WERI-Rb-1 (cell line): Measurements from ENCODE around the gene NUMB.

Source experiments
- DNase-seq: peaks from one replicate; pipeline ENCODE4 v3.0.0-alpha.2; 2020
- H3K27ac ChIP-seq: fragments of 250-450 bp; sonication (Bioruptor Pico); 2 replicates; pipeline ENCODE4 v1.5.1; 2020; ENCODE audit warnings: mild to moderate bottlenecking, moderate library complexity
- H3K27me3 ChIP-seq: fragments of 250-450 bp; sonication (Bioruptor Pico); 2 replicates; pipeline ENCODE4 v1.5.1; 2021; ENCODE audit warnings: mild to moderate bottlenecking, low read depth, moderate library complexity; ENCODE audit not compliant: insufficient read depth, severe bottlenecking
- H3K36me3 ChIP-seq: fragments of 250-450 bp; sonication (Bioruptor Pico); 2 replicates; pipeline ENCODE4 v1.5.1; 2020; ENCODE audit warnings: mild to moderate bottlenecking, moderate library complexity
- H3K4me3 ChIP-seq: 2 replicates; pipeline ENCODE4 v1.5.1; 2011; ENCODE audit warnings: low read depth, mild to moderate bottlenecking, control low read depth, low read length
- H3K9me3 ChIP-seq: fragments of 250-450 bp; sonication (Bioruptor Pico); 2 replicates; pipeline ENCODE4 v1.5.1; 2021; ENCODE audit warnings: mild to moderate bottlenecking, moderate library complexity; ENCODE audit not compliant: severe bottlenecking
- TF ChIP-seq, protein P1 (sequence below): IDR thresholded peaks from 2 replicates; pipeline ENCODE4 v1.5.1; 2011; ENCODE audit warnings: low read depth, mild to moderate bottlenecking, control low read depth, inconsistent platforms, low read length

Gene NUMB

GRCh38 chr14:73262427-73263183 is 195.7 kb downstream of the NUMB start:
- H3K4me3 ChIP-seq, result no peak overlapping the region
- no peaks in the 10 kb centered on the region for H3K36me3 ChIP-seq
- H3K27ac ChIP-seq, result no peak overlapping the region
- H3K9me3 ChIP-seq, result no peaks in the 10 kb centered on the region
- no peak for DNase-seq
- no peaks in the 10 kb centered on the region for H3K27me3 ChIP-seq
- TF ChIP-seq, protein P1, sequence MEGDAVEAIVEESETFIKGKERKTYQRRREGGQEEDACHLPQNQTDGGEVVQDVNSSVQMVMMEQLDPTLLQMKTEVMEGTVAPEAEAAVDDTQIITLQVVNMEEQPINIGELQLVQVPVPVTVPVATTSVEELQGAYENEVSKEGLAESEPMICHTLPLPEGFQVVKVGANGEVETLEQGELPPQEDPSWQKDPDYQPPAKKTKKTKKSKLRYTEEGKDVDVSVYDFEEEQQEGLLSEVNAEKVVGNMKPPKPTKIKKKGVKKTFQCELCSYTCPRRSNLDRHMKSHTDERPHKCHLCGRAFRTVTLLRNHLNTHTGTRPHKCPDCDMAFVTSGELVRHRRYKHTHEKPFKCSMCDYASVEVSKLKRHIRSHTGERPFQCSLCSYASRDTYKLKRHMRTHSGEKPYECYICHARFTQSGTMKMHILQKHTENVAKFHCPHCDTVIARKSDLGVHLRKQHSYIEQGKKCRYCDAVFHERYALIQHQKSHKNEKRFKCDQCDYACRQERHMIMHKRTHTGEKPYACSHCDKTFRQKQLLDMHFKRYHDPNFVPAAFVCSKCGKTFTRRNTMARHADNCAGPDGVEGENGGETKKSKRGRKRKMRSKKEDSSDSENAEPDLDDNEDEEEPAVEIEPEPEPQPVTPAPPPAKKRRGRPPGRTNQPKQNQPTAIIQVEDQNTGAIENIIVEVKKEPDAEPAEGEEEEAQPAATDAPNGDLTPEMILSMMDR, result no peak

DNA sequence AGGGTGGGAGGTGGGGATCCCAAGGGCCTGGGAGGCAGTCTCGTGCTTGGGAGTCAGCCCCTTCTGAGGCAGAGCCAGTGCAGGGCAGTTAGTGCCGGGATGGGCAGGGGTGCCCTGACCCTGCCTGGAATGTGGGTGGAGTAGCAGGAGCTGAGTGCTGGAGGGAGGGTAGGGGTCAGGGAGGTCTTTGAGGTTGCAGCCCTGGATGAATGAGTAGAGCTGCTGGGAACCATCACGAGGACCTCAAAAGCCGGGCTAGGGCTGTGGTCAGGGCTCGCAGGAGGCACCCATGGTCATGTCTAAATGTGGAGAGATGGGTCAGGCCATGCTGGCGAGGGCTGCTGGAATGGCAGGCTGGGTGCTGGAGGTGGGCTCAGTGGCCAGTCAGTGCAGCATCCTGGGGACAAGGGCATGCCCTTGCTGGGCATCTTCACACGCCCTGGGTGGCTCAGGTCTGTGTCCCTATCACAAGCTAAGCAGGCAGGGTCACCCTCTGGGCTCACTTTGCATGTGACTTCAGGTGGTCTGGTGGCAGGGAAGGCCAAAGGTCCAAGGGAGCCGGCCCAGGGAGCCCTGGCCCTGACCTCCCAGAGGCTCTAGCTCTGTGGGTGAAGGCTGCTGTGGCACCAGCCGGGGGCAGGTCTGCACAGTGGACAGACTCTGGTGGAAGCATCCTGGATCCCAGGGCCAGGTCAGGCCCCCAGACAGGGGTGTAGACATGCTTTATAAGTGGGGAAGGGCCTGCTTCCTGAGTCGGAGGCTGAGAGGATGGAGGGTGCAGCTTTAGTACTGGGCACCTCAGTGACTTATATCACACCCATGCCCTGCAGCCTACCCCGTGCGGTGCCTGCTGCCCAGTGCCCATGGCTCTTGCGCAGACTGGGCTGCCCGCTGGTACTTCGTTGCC is 196.6 kb downstream of the NUMB start:
- Histone ChIP-seq H3K4me3 (no peak overlapping the region), H3K9me3 (no peaks in the 10 kb centered on the region), H3K36me3 (no peaks in the 10 kb centered on the region), H3K27ac (no peak overlapping the region), H3K27me3 (no peaks in the 10 kb centered on the region)
- DNase-seq, result no peak
- TF ChIP-seq, protein P1, result no peak

DNA sequence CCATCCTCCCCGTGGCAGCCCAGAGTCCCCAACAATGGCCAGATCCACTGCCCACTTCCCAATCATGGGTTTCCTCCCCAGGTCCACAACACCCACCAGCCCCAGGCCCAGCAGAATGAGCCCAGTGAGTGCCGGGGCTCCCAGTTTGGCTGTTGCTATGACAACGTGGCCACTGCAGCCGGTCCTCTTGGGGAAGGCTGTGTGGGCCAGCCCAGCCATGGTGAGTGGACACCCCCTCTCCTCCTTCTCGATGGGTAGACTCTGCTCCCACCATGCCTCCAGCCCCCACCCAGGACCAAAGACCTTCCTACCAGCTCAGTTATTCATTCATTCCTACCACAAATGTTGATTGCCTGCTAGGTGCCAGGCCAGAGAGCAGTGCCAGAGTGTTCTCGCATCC is 197.3 kb downstream of the NUMB start:
- DNase-seq, result no peak
- H3K27me3 ChIP-seq, result no peaks in the 10 kb centered on the region
- no peaks in the 10 kb centered on the region for H3K9me3 ChIP-seq
- no peak overlapping the region for H3K27ac ChIP-seq
- TF ChIP-seq, protein P1, result no peak
- H3K36me3 ChIP-seq, result no peaks in the 10 kb centered on the region
- H3K4me3 ChIP-seq, result no peak overlapping the region

DNA sequence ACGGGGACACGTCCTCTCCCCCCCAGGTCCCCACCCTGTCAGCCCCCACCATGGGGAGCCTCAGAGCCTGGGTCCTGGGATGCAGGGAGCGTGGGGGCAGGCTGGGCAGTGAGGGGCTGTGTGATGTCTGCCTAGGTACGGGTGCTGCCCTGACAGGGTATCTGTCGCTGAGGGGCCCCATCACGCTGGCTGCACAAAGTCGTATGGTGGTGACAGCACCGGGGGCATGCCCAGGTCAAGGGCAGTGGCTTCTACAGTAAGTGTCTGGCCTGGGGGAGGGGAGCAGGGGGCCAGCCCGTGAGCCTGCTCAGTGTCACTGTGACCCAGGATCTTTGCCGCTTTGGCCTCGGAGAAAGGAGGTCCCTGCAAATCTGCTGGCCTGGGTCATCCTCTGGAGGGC is 197.8 kb downstream of the NUMB start:
- no peaks in the 10 kb centered on the region for H3K27me3 ChIP-seq
- no peak overlapping the region for H3K4me3 ChIP-seq
- H3K9me3 ChIP-seq, result no peaks in the 10 kb centered on the region
- TF ChIP-seq, protein P1, result no peak
- no peak overlapping the region for H3K27ac ChIP-seq
- no peaks in the 10 kb centered on the region for H3K36me3 ChIP-seq
- no peak for DNase-seq

DNA sequence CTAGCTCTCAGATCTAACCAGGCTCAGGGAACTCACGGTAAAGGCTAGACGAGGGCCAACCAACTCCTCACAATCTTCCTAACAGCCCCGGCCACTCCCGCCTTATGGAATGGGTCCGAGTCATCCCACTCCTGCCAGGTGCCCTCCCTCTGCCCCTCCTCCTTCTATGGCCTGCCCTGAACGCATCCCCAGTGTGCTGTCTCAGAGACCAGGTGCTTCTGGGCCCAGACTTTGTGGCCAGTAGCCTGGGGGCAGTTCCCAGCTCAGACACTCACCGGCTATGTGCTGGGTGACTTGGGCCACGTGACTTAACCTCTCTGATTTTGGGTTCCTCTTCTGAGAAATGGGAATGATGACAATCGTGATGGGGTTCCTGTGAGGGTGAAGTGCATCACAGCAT is 198.5 kb downstream of the NUMB start:
- Histone ChIP-seq H3K36me3 (no peaks in the 10 kb centered on the region), H3K9me3 (no peaks in the 10 kb centered on the region), H3K27me3 (no peaks in the 10 kb centered on the region), H3K4me3 (no peak overlapping the region), H3K27ac (no peak overlapping the region)
- DNase-seq, result no peak
- TF ChIP-seq, protein P1, result no peak
